ENCODE results near the gene HAUS7. TPM values are rescaled to one million over a fixed set of nuclear protein-coding genes. Genes with fewer than 3 reads are reported as not detected.
A peak's percentile ranks its signal among the peaks of the same experiment; 100 is the strongest.

The HAUS7 gene
- total RNA-seq, 1 donor from 2014 or later, result 24.6 TPM

DNA sequence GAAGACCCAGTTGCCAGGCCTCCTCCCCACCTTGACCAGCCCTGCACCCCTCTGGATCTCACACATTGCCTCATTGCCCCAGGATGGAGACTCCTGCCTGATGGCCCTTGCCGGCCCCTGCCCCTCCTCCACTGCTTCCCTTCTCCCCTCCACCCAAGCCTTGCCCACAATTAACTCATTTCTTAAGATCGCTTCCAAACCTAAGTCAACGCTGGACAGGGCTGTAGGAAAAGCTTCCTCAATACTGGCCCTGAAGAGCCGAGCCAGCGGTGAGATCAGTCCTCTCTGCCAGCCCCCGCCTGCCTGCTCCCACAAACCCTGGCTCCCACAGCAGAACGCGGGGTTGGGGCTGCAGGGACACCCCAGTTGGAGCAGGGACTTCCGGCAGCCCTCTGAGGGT is 7.5 kb upstream of the HAUS7 start:
- H3K4me1 Mint-ChIP-seq (ENCODE audit: low read depth, unreplicated experiment), result peaks cover 2% of the 10 kb centered on the region
- no peak for DNase-seq
- H3K27ac Mint-ChIP-seq (ENCODE audit: unreplicated experiment), result no peak overlapping the region
- H3K36me3 Mint-ChIP-seq (ENCODE audit: unreplicated experiment), result no peaks in the 10 kb centered on the region
- TF ChIP-seq CTCF (IDR thresholded peaks at IDR 0.05; ENCODE audit: partially characterized antibody, unreplicated experiment), result no peak
- peaks cover 2% of the 10 kb centered on the region for H3K27me3 Mint-ChIP-seq (ENCODE audit: unreplicated experiment)
- no peak overlapping the region for H3K4me3 Mint-ChIP-seq (ENCODE audit: unreplicated experiment)
- H3K9me3 Mint-ChIP-seq (ENCODE audit: unreplicated experiment), result peaks cover 4% of the 10 kb centered on the region

- H3K9me3 Mint-ChIP-seq (ENCODE audit: unreplicated experiment), result peaks cover 4% of the 10 kb centered on the region
- no peak overlapping the region for H3K27ac Mint-ChIP-seq (ENCODE audit: unreplicated experiment)
- no peak overlapping the region for H3K4me3 Mint-ChIP-seq (ENCODE audit: unreplicated experiment)
Measured at GRCh38 chrX:153477364-153477857, 7.0 kb upstream of the HAUS7 start.

GRCh38 chrX:153476666-153477363 is 6.4 kb upstream of the HAUS7 start:
- Mint-ChIP-seq H3K27me3 (ENCODE audit: unreplicated experiment) (peaks cover 2% of the 10 kb centered on the region), H3K27ac (ENCODE audit: unreplicated experiment) (no peak overlapping the region), H3K36me3 (ENCODE audit: unreplicated experiment) (no peaks in the 10 kb centered on the region), H3K4me3 (ENCODE audit: unreplicated experiment) (no peak overlapping the region), H3K9me3 (ENCODE audit: unreplicated experiment) (peaks cover 4% of the 10 kb centered on the region), H3K4me1 (ENCODE audit: low read depth, unreplicated experiment) (peaks cover 2% of the 10 kb centered on the region)
- no peak for DNase-seq
- TF ChIP-seq CTCF (IDR thresholded peaks at IDR 0.05; ENCODE audit: partially characterized antibody, unreplicated experiment), result no peak

More at GRCh38 chrX:153477364-153477857, 7.0 kb upstream of the HAUS7 start:
- TF ChIP-seq CTCF (IDR thresholded peaks at IDR 0.05; ENCODE audit: partially characterized antibody, unreplicated experiment), result no peak
- peaks cover 2% of the 10 kb centered on the region for H3K4me1 Mint-ChIP-seq (ENCODE audit: low read depth, unreplicated experiment)
- no peaks in the 10 kb centered on the region for H3K36me3 Mint-ChIP-seq (ENCODE audit: unreplicated experiment)
- H3K27me3 Mint-ChIP-seq (ENCODE audit: unreplicated experiment), result peaks cover 2% of the 10 kb centered on the region
- DNase-seq, result no peak

GRCh38 chrX:153475751-153476281 is 5.4 kb upstream of the HAUS7 start:
- H3K36me3 Mint-ChIP-seq (ENCODE audit: unreplicated experiment), result no peaks in the 10 kb centered on the region
- DNase-seq, result no peak
- H3K9me3 Mint-ChIP-seq (ENCODE audit: unreplicated experiment), result peaks cover 4% of the 10 kb centered on the region
- peaks cover 2% of the 10 kb centered on the region for H3K4me1 Mint-ChIP-seq (ENCODE audit: low read depth, unreplicated experiment)
- peak overlapping the region; percentile 11 for H3K4me3 Mint-ChIP-seq (ENCODE audit: unreplicated experiment)
- TF ChIP-seq CTCF (IDR thresholded peaks at IDR 0.05; ENCODE audit: partially characterized antibody, unreplicated experiment), result no peak
- H3K27ac Mint-ChIP-seq (ENCODE audit: unreplicated experiment), result no peak overlapping the region
- peaks cover 2% of the 10 kb centered on the region for H3K27me3 Mint-ChIP-seq (ENCODE audit: unreplicated experiment)

- no peak for TF ChIP-seq CTCF (IDR thresholded peaks at IDR 0.05; ENCODE audit: partially characterized antibody, unreplicated experiment)
- no peak for DNase-seq
- H3K27ac Mint-ChIP-seq (ENCODE audit: unreplicated experiment), result no peak overlapping the region
- peaks cover 2% of the 10 kb centered on the region for H3K27me3 Mint-ChIP-seq (ENCODE audit: unreplicated experiment)
- peaks cover 4% of the 10 kb centered on the region for H3K9me3 Mint-ChIP-seq (ENCODE audit: unreplicated experiment)
- H3K36me3 Mint-ChIP-seq (ENCODE audit: unreplicated experiment), result no peaks in the 10 kb centered on the region
- peaks cover 2% of the 10 kb centered on the region for H3K4me1 Mint-ChIP-seq (ENCODE audit: low read depth, unreplicated experiment)
- H3K4me3 Mint-ChIP-seq (ENCODE audit: unreplicated experiment), result no peak overlapping the region
Measured at GRCh38 chrX:153475271-153475670, 4.9 kb upstream of the HAUS7 start.

All from glutamatergic neuron (in vitro differentiated cells).